GM12875 (cell line): ENCODE data around the gene BRD1.

Experiments
- H3K4me3 ChIP-seq: one replicate; pipeline ENCODE4 v1.5.1; 2011; ENCODE audit warnings: low read depth, low read length, control low read depth
- CTCF ChIP-seq: IDR thresholded peaks from 2 replicates; pipeline ENCODE4 v1.5.1; 2011; ENCODE audit warnings: low read depth, mild to moderate bottlenecking, control low read depth, inconsistent platforms, low read length, moderate library complexity, borderline replicate concordance; ENCODE audit not compliant: insufficient read depth

BRD1 gene

GRCh38 chr22:49797706-49798105 lies 30.0 kb downstream of the BRD1 start:
- no peak overlapping the region for H3K4me3 ChIP-seq

GRCh38 chr22:49796596-49797270 lies 30.9 kb downstream of the BRD1 start:
- no peak for TF ChIP-seq CTCF
- H3K4me3 ChIP-seq: no peak overlapping the region

More at GRCh38 chr22:49797706-49798105, 30.0 kb downstream of the BRD1 start:
- TF ChIP-seq CTCF: no peak

GRCh38 chr22:49795521-49795920 lies 32.2 kb downstream of the BRD1 start:
- H3K4me3 ChIP-seq: no peak overlapping the region
- TF ChIP-seq CTCF: no peak

- TF ChIP-seq CTCF: no peak
- no peak overlapping the region for H3K4me3 ChIP-seq
These were observed 33.8 kb downstream of the BRD1 start for GRCh38 chr22:49793871-49794270.

GRCh38 chr22:49793296-49793695 lies 34.4 kb downstream of the BRD1 start:
- no peak for TF ChIP-seq CTCF
- H3K4me3 ChIP-seq: no peak overlapping the region

- no peak overlapping the region for H3K4me3 ChIP-seq
- TF ChIP-seq CTCF: no peak
These were observed 35.6 kb downstream of the BRD1 start for GRCh38 chr22:49792107-49792506.

- no peak for TF ChIP-seq CTCF
- no peak overlapping the region for H3K4me3 ChIP-seq
These were observed 36.0 kb downstream of the BRD1 start for GRCh38 chr22:49791682-49792081.
